Urothelium cell line (cell line): Measurements from ENCODE around the gene CYP4Z1.
"Not testable (repeated sequence)": the region's sequence is repeated elsewhere in the genome, so short reads cannot be mapped to it uniquely, and the experiment has no call there.

ENCODE experiments used
- DNase-seq: peaks from one replicate; pipeline ENCODE4 v3.0.0; 2011; ENCODE audit warnings: low spot score, mixed read lengths
- FAIRE-seq: peaks from 2 replicates; lab custom pipeline; 2011; peaks lifted over from hg19 to GRCh38; lab: Jason Lieb, UNC

Gene CYP4Z1

GRCh38 chr1:47126997-47127396 lies 60.0 kb downstream of the CYP4Z1 start:
- FAIRE-seq, DNase-seq: not testable (repeated sequence)

- no peak for FAIRE-seq
- no peak for DNase-seq
These were observed 61.2 kb downstream of the CYP4Z1 start for GRCh38 chr1:47128221-47128620.

DNA sequence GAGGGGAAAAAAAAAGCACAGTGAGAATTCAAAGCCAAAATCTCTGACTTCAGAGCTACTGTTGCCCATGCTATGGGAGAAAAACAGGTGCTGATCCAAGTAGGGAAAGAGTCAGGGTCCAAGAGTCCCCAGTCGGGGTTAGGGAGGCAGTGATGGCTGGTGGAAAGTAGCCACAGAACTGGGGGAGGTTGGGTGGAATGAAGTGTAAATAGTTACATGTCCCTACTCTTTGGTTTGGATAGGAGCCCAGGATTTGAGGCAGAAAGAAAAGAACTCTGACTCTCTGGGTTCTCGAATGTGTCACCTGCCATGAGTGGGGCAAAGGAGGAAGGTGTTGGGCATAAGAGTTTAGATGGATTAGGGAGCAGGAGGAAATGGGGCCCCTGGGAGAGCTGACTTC lies 61.8 kb downstream of the CYP4Z1 start:
- not testable (repeated sequence) for DNase-seq, FAIRE-seq

DNA sequence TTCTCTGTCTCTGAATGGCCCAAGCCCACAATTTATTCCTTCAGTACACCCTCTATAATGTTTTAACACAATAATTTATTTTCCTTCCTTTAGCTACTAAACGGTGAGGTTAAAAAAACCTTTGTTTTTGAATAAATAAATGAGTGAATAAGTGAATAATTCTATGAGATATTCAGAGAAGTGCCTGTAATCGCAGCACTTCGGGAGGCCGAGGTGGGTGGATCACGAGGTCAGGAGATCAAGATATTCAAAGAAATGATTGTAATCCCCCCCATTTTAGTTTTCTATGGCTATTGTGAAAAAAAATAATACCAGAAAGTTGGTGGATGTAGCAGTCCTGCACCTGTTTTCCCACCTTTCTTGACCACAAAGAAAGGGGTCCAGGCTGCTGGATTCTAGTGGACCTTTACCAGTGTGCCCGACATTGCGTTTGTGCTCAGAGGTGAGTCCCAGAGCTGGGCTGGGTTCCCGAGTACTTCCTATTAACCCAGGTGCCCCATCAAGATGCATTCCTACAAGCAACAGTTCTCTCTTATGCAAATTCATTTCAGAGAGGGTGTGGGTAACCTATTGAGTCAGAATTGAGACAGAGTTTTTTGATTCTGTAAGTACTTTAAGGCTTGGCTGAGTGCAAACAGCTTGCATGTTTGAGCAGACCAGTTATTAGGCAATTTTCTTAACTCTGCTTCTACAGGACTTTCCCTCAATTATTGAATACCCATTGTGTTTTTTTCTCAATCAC lies 62.6 kb downstream of the CYP4Z1 start:
- not testable (repeated sequence) for DNase-seq, FAIRE-seq

DNA sequence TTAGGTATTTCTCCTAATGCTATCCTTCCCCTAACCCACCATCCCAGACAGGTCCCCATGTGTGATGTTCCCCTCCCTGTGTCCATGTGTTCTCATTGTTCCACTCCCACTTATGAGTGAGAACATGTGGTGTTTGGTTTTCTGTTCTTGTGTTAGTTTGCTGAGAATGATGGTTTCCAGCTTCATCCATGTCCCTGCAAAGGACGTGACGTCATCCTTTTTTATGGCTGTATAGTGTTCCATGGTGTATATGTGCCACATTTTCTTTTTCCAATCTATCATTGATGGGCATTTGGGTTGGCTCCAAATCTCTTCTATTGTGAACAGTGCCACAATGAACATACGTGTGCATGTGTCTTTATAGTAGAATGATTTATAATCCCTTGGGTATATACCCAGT lies 65.6 kb downstream of the CYP4Z1 start:
- not testable (repeated sequence) for DNase-seq, FAIRE-seq

DNA sequence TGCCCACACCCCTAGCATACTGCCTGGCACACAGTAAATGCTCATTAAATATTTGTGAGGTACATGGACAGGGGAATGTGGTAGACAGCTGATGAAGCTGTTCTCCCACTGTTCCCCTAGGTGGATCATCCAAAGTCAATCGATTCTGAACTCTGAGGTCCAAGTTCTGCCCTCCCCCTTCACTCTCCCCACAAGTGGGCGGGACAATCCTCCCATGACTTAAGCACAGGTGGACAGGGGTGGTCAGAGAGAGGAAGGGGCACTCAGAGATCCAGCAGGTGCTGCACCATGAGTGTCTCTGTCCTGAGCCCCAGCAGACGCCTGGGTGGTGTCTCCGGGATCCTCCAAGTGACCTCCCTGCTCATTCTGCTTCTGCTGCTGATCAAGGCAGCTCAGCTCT lies 70.2 kb downstream of the CYP4Z1 start, which contains the start of gene CYP4A22:
CYP4A22 (plus strand) TSS at position 244 of the 400 bp plus-strand sequence; CDS start at position 289, 45 bp downstream.
- DNase-seq (no peak), FAIRE-seq (no peak)

GRCh38 chr1:47137925-47138615 lies 71.0 kb downstream of the CYP4Z1 start:
- DNase-seq (no peak), FAIRE-seq (no peak)

GRCh38 chr1:47140358-47140757 lies 73.3 kb downstream of the CYP4Z1 start:
- not testable (repeated sequence) for FAIRE-seq, DNase-seq

DNA sequence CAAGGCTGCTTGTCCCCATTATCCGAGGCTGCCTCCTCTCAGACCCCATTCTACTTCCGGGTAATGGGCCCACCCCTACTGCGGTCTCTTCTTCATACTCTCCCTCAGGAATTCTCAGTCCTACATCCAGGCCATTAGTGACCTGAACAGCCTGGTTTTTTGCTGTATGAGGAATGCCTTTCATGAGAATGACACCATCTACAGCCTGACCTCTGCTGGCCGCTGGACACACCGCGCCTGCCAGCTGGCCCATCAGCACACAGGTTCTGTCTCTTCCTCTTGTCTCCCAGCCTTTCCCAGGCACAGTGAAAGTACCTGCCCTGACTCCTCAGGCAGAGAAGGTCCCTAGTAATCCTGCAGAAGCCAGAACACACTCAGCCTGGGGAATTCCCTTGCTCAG lies 76.6 kb downstream of the CYP4Z1 start:
- not testable (repeated sequence) for FAIRE-seq, DNase-seq

DNA sequence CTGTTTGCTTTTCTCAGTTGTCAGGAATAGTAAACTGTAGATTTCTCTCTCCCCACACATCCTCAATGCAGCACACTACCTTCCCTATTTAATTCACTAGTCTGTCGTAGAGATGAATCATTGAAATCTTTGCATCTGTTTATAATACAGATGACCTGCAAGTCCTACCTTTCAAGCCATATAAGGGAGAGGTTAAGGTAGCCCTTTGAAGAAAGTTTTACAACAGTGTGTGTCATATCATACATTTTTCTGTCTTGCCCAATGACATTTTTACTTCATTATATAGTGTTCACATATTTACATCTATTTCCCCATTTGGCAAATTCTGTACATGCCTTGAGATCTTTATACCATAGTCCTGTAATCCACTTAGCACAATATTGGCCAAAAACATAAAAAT lies 79.5 kb downstream of the CYP4Z1 start:
- not testable (repeated sequence) for DNase-seq, FAIRE-seq

DNA sequence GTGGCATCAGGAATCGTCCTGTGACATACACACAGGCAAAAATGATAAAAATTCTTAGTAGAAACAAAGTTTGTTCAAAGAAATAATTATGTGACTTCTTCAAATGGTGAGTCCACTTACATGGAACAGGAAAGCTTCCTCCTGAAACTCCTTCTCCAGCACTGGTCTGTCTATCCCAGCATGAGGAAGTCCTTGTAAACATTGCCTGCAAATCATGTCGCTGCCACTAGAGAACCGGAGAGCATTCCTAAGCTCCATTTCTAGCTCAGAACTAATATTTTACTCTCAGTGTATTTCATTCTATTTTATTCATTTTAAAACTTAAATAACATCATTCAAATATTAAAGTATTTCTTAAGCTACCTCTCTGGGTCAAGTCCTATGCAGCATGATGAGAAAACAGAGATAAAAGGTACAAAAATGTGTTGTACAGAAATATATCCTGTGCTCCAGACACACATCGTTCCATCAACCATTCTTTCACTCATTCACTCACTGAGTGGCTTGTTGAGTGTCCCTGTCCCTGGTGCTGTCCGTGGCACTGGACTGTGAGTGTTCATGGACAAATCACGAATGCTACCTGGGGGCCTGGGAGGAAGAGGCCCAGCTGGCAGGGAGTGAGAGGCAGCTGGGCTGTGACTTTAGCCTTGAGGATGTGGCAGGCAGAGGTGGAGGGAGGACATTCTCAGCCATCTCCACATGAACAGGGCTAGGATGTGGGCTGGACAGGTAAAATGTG lies 80.2 kb downstream of the CYP4Z1 start:
- DNase-seq (no peak), FAIRE-seq (no peak)

- DNase-seq, FAIRE-seq: not testable (repeated sequence)
These were observed 82.1 kb downstream of the CYP4Z1 start for GRCh38 chr1:47149162-47149561.

DNA sequence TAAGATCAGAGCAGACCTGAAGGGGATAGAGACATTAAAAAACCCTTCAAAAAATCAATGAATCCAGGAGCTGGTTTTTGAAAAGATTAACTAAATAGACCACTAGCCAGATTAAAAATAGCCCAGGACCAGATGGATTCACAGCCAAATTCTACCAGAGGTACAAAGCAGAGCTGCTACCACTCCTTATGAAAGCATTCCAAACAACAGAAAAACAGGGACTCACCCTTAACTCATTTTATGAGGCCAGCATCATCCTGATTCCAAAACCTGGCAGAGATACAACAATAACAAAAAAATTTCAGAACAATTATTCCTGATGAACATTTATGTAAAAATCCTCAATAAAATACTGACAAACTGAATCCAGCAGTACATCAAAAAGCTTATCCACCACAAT lies 89.4 kb downstream of the CYP4Z1 start:
- not testable (repeated sequence) for FAIRE-seq, DNase-seq

DNA sequence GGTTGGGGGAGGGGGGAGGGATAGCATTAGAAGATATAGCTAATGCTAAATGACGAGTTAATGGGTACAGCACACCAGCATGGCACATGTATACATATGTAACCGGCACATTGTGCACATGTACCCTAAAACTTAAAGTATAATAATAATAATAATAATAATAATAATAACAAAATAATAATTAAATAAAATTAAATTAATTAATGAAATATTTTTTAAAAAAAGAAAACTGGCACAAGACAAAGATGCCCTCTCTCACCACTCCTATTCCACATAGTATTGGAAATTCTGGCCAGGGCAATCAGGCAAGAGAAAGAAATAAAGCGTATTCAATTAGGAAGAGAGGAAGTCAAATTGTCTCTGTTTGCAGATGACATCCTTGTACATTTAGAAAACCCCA lies 90.9 kb downstream of the CYP4Z1 start:
- not testable (repeated sequence) for DNase-seq, FAIRE-seq

- FAIRE-seq (no peak), DNase-seq (no peak)
These were observed 93.7 kb downstream of the CYP4Z1 start for GRCh38 chr1:47160716-47161115.

DNA sequence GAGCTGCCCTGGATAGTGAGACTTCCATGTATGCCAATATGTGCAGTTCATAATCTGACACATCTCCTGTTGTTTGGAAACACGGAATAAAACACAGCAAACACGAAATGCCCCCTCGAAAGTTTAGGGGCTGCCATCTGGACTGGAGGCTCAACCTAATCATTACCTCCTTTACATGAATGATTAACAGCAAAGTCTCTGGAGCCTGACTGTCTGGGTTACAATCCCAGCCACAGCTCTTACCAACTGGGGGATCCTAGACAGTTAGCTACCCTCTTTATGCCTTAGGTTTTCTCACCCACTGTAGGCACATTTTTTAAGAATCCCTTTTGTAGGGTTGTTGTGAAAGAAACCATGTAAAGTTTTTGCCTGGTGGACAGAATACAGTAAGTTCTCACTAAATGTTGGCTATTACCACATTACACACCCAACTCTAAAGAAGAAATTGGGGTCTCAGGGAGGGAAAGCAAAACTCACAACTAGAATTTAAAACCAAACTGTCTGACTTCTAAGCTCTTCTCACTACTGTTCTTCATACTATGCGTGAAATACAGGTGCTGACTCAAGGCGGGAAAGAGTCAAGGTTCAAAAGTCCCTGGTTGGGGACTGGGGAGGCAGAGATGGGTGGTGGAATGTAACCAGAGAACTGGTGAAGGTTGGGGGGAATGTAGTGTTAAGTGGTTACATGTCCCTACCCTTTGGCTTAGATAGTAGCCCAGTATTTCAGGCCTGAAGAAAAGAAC lies 94.4 kb downstream of the CYP4Z1 start:
- peak; percentile 77 for FAIRE-seq
- no peak for DNase-seq

GRCh38 chr1:47164552-47164951 lies 97.5 kb downstream of the CYP4Z1 start:
- FAIRE-seq: no peak

More at GRCh38 chr1:47164552-47164951, 97.5 kb downstream of the CYP4Z1 start:
- no peak for DNase-seq
